Measurements from ENCODE around the gene NOC4L. TPM values are rescaled to one million over a fixed set of nuclear protein-coding genes. Genes with fewer than 3 reads are reported as not detected.

The NOC4L gene
- total and polyA plus RNA-seq, 5 donors from 2014 or later = 17.0 to 26.9 (median 19.2) TPM

- Mint-ChIP-seq H3K4me3 (peak overlapping the region in 3 of 4 donors; percentile 2 to 81 (median 64)), H3K9me3 (peaks cover 0 to 18% (median 4%) of the 10 kb centered on the region in 7 donors), H3K27ac (no peak overlapping the region), H3K36me3 (peaks cover 3% of the 10 kb centered on the region), H3K4me1 (peaks cover 6 to 60% (median 22%) of the 10 kb centered on the region in 4 donors), H3K27me3 (peaks cover 5% of the 10 kb centered on the region)
- no peak overlapping the region for H3K27ac ChIP-seq (ENCODE audit: insufficient read depth, low read length, poor library complexity, severe bottlenecking)
- ATAC-seq (ENCODE audit: low read depth in 2 of 2) (no peak), DNase-seq (no peak)
- H3K9me3 ChIP-seq (ENCODE audit: control insufficient read depth in 2 of 2, low read length in 2 of 2) = peaks cover 0 to 14% of the 10 kb centered on the region in 2 experiments
- H3K27me3 ChIP-seq (ENCODE audit: control insufficient read depth, insufficient read depth, low read length) = no peaks in the 10 kb centered on the region
- peaks cover 25% of the 10 kb centered on the region for H3K4me1 ChIP-seq (ENCODE audit: control insufficient read depth, insufficient read depth, low read length, poor library complexity, severe bottlenecking)
- H3K4me3 ChIP-seq (ENCODE audit: low read depth, low read length) = no peak overlapping the region
- H3K36me3 ChIP-seq (ENCODE audit: control insufficient read depth, insufficient read depth, low read length) = no peaks in the 10 kb centered on the region
Observed at GRCh38 chr12:132181570-132182200, 37.4 kb downstream of the NOC4L start.

GRCh38 chr12:132182206-132182710 lies 38.0 kb downstream of the NOC4L start:
- H3K27me3 ChIP-seq (ENCODE audit: control insufficient read depth, insufficient read depth, low read length) = no peaks in the 10 kb centered on the region
- no peak overlapping the region for H3K27ac Mint-ChIP-seq

GRCh38 chr12:132182711-132183365 lies 38.6 kb downstream of the NOC4L start:
- Histone ChIP-seq H3K4me3 (ENCODE audit: low read depth, low read length) (no peak overlapping the region), H3K9me3 (ENCODE audit: control insufficient read depth in 2 of 2, low read length in 2 of 2) (peaks cover 0 to 14% of the 10 kb centered on the region in 2 experiments), H3K36me3 (ENCODE audit: control insufficient read depth, insufficient read depth, low read length) (no peaks in the 10 kb centered on the region), H3K27me3 (ENCODE audit: control insufficient read depth, insufficient read depth, low read length) (no peaks in the 10 kb centered on the region), H3K27ac (ENCODE audit: insufficient read depth, low read length, poor library complexity, severe bottlenecking) (no peak overlapping the region), H3K4me1 (ENCODE audit: control insufficient read depth, insufficient read depth, low read length, poor library complexity, severe bottlenecking) (peaks cover 36% of the 10 kb centered on the region)
- Mint-ChIP-seq H3K9me3 (peaks cover 0 to 21% (median 4%) of the 10 kb centered on the region in 7 donors), H3K27ac (peak overlapping the region in 2 of 3 donors; percentile 20 to 46), H3K36me3 (peaks cover 3% of the 10 kb centered on the region), H3K4me1 (peaks cover 6 to 68% (median 24%) of the 10 kb centered on the region in 4 donors), H3K27me3 (peaks cover 5% of the 10 kb centered on the region), H3K4me3 (peak overlapping the region in 1 of 4 donors; percentile 50)
- DNase-seq (no peak), ATAC-seq (ENCODE audit: low read depth in 2 of 2) (no peak)

More at GRCh38 chr12:132182206-132182710, 38.0 kb downstream of the NOC4L start:
- ATAC-seq (ENCODE audit: low read depth in 2 of 2) (no peak), DNase-seq (no peak)
- peaks cover 3% of the 10 kb centered on the region for H3K36me3 Mint-ChIP-seq
- H3K9me3 ChIP-seq (ENCODE audit: control insufficient read depth in 2 of 2, low read length in 2 of 2) = peaks cover 0 to 14% of the 10 kb centered on the region in 2 experiments
- H3K27ac ChIP-seq (ENCODE audit: insufficient read depth, low read length, poor library complexity, severe bottlenecking) = no peak overlapping the region
- no peak overlapping the region for H3K4me3 Mint-ChIP-seq
- no peak overlapping the region for H3K4me3 ChIP-seq (ENCODE audit: low read depth, low read length)
- H3K4me1 ChIP-seq (ENCODE audit: control insufficient read depth, insufficient read depth, low read length, poor library complexity, severe bottlenecking) = peaks cover 31% of the 10 kb centered on the region
- peaks cover 5% of the 10 kb centered on the region for H3K27me3 Mint-ChIP-seq
- peaks cover 0 to 21% (median 4%) of the 10 kb centered on the region in 7 donors for H3K9me3 Mint-ChIP-seq
- no peaks in the 10 kb centered on the region for H3K36me3 ChIP-seq (ENCODE audit: control insufficient read depth, insufficient read depth, low read length)
- peaks cover 6 to 63% (median 24%) of the 10 kb centered on the region in 4 donors for H3K4me1 Mint-ChIP-seq

GRCh38 chr12:132185705-132186104 lies 41.4 kb downstream of the NOC4L start:
- peaks cover 7% of the 10 kb centered on the region for H3K36me3 Mint-ChIP-seq
- H3K4me1 Mint-ChIP-seq = peaks cover 3 to 69% (median 19%) of the 10 kb centered on the region in 4 donors
- H3K9me3 Mint-ChIP-seq = peaks cover 0 to 23% (median 2%) of the 10 kb centered on the region in 7 donors
- peaks cover 5% of the 10 kb centered on the region for H3K27me3 Mint-ChIP-seq
- DNase-seq (peak in 2 of 3 donors; percentile 75 to 80), ATAC-seq (ENCODE audit: low read depth in 2 of 2) (peak in 1 of 2 donors; percentile 9)
- H3K4me1 ChIP-seq (ENCODE audit: control insufficient read depth, insufficient read depth, low read length, poor library complexity, severe bottlenecking) = peaks cover 50% of the 10 kb centered on the region
- peak overlapping the region; percentile 73 for H3K4me3 ChIP-seq (ENCODE audit: low read depth, low read length)
- no peaks in the 10 kb centered on the region for H3K36me3 ChIP-seq (ENCODE audit: control insufficient read depth, insufficient read depth, low read length)
- H3K27ac Mint-ChIP-seq = peak overlapping the region; percentile 84 to 97 (median 96)
- peaks cover 0 to 14% of the 10 kb centered on the region in 2 experiments for H3K9me3 ChIP-seq (ENCODE audit: control insufficient read depth in 2 of 2, low read length in 2 of 2)
- H3K4me3 Mint-ChIP-seq = peak overlapping the region; percentile 76 to 90 (median 84)
- H3K27ac ChIP-seq (ENCODE audit: insufficient read depth, low read length, poor library complexity, severe bottlenecking) = peak overlapping the region; percentile 85
- no peaks in the 10 kb centered on the region for H3K27me3 ChIP-seq (ENCODE audit: control insufficient read depth, insufficient read depth, low read length)

- Histone ChIP-seq H3K27me3 (ENCODE audit: control insufficient read depth, insufficient read depth, low read length) (no peaks in the 10 kb centered on the region), H3K9me3 (ENCODE audit: control insufficient read depth in 2 of 2, low read length in 2 of 2) (peaks cover 0 to 14% of the 10 kb centered on the region in 2 experiments), H3K4me3 (ENCODE audit: low read depth, low read length) (peak overlapping the region; percentile 73), H3K36me3 (ENCODE audit: control insufficient read depth, insufficient read depth, low read length) (no peaks in the 10 kb centered on the region), H3K27ac (ENCODE audit: insufficient read depth, low read length, poor library complexity, severe bottlenecking) (peak overlapping the region; percentile 85), H3K4me1 (ENCODE audit: control insufficient read depth, insufficient read depth, low read length, poor library complexity, severe bottlenecking) (peaks cover 52% of the 10 kb centered on the region)
- peaks cover 7% of the 10 kb centered on the region for H3K36me3 Mint-ChIP-seq
- H3K27me3 Mint-ChIP-seq = peaks cover 5% of the 10 kb centered on the region
- peak overlapping the region; percentile 76 to 92 (median 84) for H3K4me3 Mint-ChIP-seq
- peak overlapping the region; percentile 84 to 97 (median 96) for H3K27ac Mint-ChIP-seq
- DNase-seq (no peak), ATAC-seq (ENCODE audit: low read depth in 2 of 2) (no peak)
- peaks cover 0 to 22% (median 5%) of the 10 kb centered on the region in 7 donors for H3K9me3 Mint-ChIP-seq
- peaks cover 3 to 69% (median 20%) of the 10 kb centered on the region in 4 donors for H3K4me1 Mint-ChIP-seq
Observed at GRCh38 chr12:132186208-132186856, 42.1 kb downstream of the NOC4L start.

GRCh38 chr12:132186857-132187620 lies 42.8 kb downstream of the NOC4L start:
- H3K9me3 ChIP-seq (ENCODE audit: control insufficient read depth in 2 of 2, low read length in 2 of 2) = peaks cover 0 to 14% of the 10 kb centered on the region in 2 experiments
- Mint-ChIP-seq H3K36me3 (peaks cover 7% of the 10 kb centered on the region), H3K4me3 (peak overlapping the region; percentile 76 to 92 (median 84)), H3K9me3 (peaks cover 0 to 21% (median 5%) of the 10 kb centered on the region in 7 donors), H3K27me3 (peaks cover 5% of the 10 kb centered on the region), H3K4me1 (peaks cover 3 to 69% (median 21%) of the 10 kb centered on the region in 4 donors), H3K27ac (peak overlapping the region; percentile 84 to 97 (median 96))
- ATAC-seq (ENCODE audit: low read depth in 2 of 2) (no peak), DNase-seq (peak in 1 of 3 donors; percentile 70)
- H3K4me1 ChIP-seq (ENCODE audit: control insufficient read depth, insufficient read depth, low read length, poor library complexity, severe bottlenecking) = peaks cover 52% of the 10 kb centered on the region
- H3K36me3 ChIP-seq (ENCODE audit: control insufficient read depth, insufficient read depth, low read length) = no peaks in the 10 kb centered on the region
- peak overlapping the region; percentile 85 for H3K27ac ChIP-seq (ENCODE audit: insufficient read depth, low read length, poor library complexity, severe bottlenecking)
- no peaks in the 10 kb centered on the region for H3K27me3 ChIP-seq (ENCODE audit: control insufficient read depth, insufficient read depth, low read length)
- peak overlapping the region; percentile 73 for H3K4me3 ChIP-seq (ENCODE audit: low read depth, low read length)
